ENCODE data around the gene BEND2. TPM values are rescaled to one million over a fixed set of nuclear protein-coding genes. Genes with fewer than 3 reads are reported as not detected.

The BEND2 gene
- total and polyA plus RNA-seq, 10 of the 15 experiments (the other 5 are each of a cell fraction or from before 2014, with no cell fraction given): not detected

GRCh38 chrX:18151649-18152048, 69.0 kb downstream of the BEND2 start:
- H2AFZ ChIP-seq (ENCODE audit: control insufficient read depth, low read depth, low read length): no peak overlapping the region
- RAD21 ChIA-PET (ENCODE audit: unreplicated experiment): no interaction called here
- in situ Hi-C loops (cut with MboI): no loop called here
- no peak overlapping the region for H3K4me2 ChIP-seq (ENCODE audit: control insufficient read depth, insufficient read depth)
- DNase-seq (ENCODE audit: low read depth, low spot score) (no peak), ATAC-seq (no peak), FAIRE-seq (peak; percentile 88)
- intact Hi-C loops (cut with micrococcal nuclease; ENCODE audit: unreplicated experiment): no loop called here
- H3K27ac ChIP-seq (ENCODE audit: control insufficient read depth, insufficient read depth): no peak overlapping the region
- no peaks in the 10 kb centered on the region for H3K4me1 ChIP-seq (ENCODE audit: control insufficient read depth, insufficient read depth, low read length)
- H3K9ac ChIP-seq (ENCODE audit: control insufficient read depth, insufficient read depth, low read length): no peak overlapping the region
- SMC1A ChIA-PET (ENCODE audit: uncharacterized antibody, unreplicated experiment): interaction anchor here (0.9 kb wide), 1 partner anchor 190 kb away, joined by 3 read pairs; no protein-coding TSS in a partner anchor
- 0% methylated on average over 1 of the region's 1 CpG for WGBS (ENCODE audit: insufficient coverage, insufficient replicate concordance, low lambda C conversion rate, missing lambda C conversion rate)
- H3K36me3 ChIP-seq (ENCODE audit: control insufficient read depth in 2 of 2, insufficient read depth in 2 of 2, low read length in 1 of 2): no peaks in the 10 kb centered on the region
- POLR2A ChIA-PET: no interaction called here
- no TSS peak for BruUV-seq (replicated peaks)
- H3K79me2 ChIP-seq (ENCODE audit: control insufficient read depth, insufficient read depth, low read length): no peaks in the 10 kb centered on the region
- no peaks in the 10 kb centered on the region for H3K9me3 ChIP-seq (replicated peaks; ENCODE audit: control insufficient read depth, insufficient read depth, low read length)
- CTCF ChIA-PET: interaction anchor here (0.7 kb wide), 1 partner anchor 667 kb away, joined by 3 read pairs; no protein-coding TSS in a partner anchor
- no peaks in the 10 kb centered on the region for H3K27me3 ChIP-seq (replicated peaks in 1 of 2; ENCODE audit: control insufficient read depth in 2 of 2, insufficient read depth in 2 of 2, low read length in 1 of 2)
- no peak for TF ChIP-seq RAD51 (IDR thresholded peaks at IDR 0.05)
- TF ChIP-seq, protein P1, sequence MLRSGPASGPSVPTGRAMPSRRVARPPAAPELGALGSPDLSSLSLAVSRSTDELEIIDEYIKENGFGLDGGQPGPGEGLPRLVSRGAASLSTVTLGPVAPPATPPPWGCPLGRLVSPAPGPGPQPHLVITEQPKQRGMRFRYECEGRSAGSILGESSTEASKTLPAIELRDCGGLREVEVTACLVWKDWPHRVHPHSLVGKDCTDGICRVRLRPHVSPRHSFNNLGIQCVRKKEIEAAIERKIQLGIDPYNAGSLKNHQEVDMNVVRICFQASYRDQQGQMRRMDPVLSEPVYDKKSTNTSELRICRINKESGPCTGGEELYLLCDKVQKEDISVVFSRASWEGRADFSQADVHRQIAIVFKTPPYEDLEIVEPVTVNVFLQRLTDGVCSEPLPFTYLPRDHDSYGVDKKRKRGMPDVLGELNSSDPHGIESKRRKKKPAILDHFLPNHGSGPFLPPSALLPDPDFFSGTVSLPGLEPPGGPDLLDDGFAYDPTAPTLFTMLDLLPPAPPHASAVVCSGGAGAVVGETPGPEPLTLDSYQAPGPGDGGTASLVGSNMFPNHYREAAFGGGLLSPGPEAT (IDR thresholded peaks at IDR 0.05; ENCODE audit: low read depth): no peak
- H4K20me1 ChIP-seq (ENCODE audit: control insufficient read depth, insufficient read depth): no peaks in the 10 kb centered on the region
- no peak overlapping the region for H3K4me3 ChIP-seq

- intact Hi-C loops (cut with micrococcal nuclease; ENCODE audit: unreplicated experiment) (no loop called here), in situ Hi-C loops (cut with MboI) (no loop called here)
- BruUV-seq (replicated peaks): no TSS peak
- no peaks in the 10 kb centered on the region for H3K9me3 ChIP-seq (replicated peaks; ENCODE audit: control insufficient read depth, insufficient read depth, low read length)
- RAD21 ChIA-PET (ENCODE audit: unreplicated experiment): no interaction called here
- H3K27ac ChIP-seq (ENCODE audit: control insufficient read depth, insufficient read depth): no peak overlapping the region
- H3K79me2 ChIP-seq (ENCODE audit: control insufficient read depth, insufficient read depth, low read length): no peaks in the 10 kb centered on the region
- no peak overlapping the region for H2AFZ ChIP-seq (ENCODE audit: control insufficient read depth, low read depth, low read length)
- no peaks in the 10 kb centered on the region for H3K36me3 ChIP-seq (ENCODE audit: control insufficient read depth in 2 of 2, insufficient read depth in 2 of 2, low read length in 1 of 2)
- no peak overlapping the region for H3K4me2 ChIP-seq (ENCODE audit: control insufficient read depth, insufficient read depth)
- no peaks in the 10 kb centered on the region for H4K20me1 ChIP-seq (ENCODE audit: control insufficient read depth, insufficient read depth)
- H3K27me3 ChIP-seq (replicated peaks in 1 of 2; ENCODE audit: control insufficient read depth in 2 of 2, insufficient read depth in 2 of 2, low read length in 1 of 2): no peaks in the 10 kb centered on the region
- CTCF ChIA-PET: interaction anchor here (0.7 kb wide), 1 partner anchor 666 kb away, joined by 3 read pairs; no protein-coding TSS in a partner anchor
- H3K9ac ChIP-seq (ENCODE audit: control insufficient read depth, insufficient read depth, low read length): no peak overlapping the region
- SMC1A ChIA-PET (ENCODE audit: uncharacterized antibody, unreplicated experiment): interaction anchor here (0.9 kb wide), 1 partner anchor 191 kb away, joined by 3 read pairs; no protein-coding TSS in a partner anchor
- no peaks in the 10 kb centered on the region for H3K4me1 ChIP-seq (ENCODE audit: control insufficient read depth, insufficient read depth, low read length)
- no peak for ATAC-seq
- under 1% methylated on average over 5 of the region's 5 CpGs for WGBS (ENCODE audit: insufficient coverage, insufficient replicate concordance, low lambda C conversion rate, missing lambda C conversion rate)
- H3K4me3 ChIP-seq: no peak overlapping the region
- no peak for DNase-seq (ENCODE audit: low read depth, low spot score)
- POLR2A ChIA-PET: no interaction called here
- no peak for FAIRE-seq
- TF ChIP-seq USF2 (IDR thresholded peaks at IDR 0.05; ENCODE audit: borderline replicate concordance, low read depth, low read length): no peak
- TF ChIP-seq PKNOX1 (IDR thresholded peaks at IDR 0.05): no peak
- TF ChIP-seq RCOR1 (conservative IDR thresholded peaks at IDR 0.05; ENCODE audit: low read depth, low read length): no peak
- TF ChIP-seq BACH1 (IDR thresholded peaks at IDR 0.05; ENCODE audit: borderline replicate concordance): no peak
Measured at GRCh38 chrX:18151157-18151556, 69.5 kb downstream of the BEND2 start.

Data from GM12878 (cell line).